Neural crest cell (in vitro differentiated cells): ENCODE data around the gene CLSTN2. TPM values are rescaled to one million over a fixed set of nuclear protein-coding genes. Genes with fewer than 3 reads are reported as not detected.

Experiments
- DNase-seq: peaks from one replicate; pipeline ENCODE4 v3.0.0; 2021; ENCODE audit warnings: low read depth, mixed read lengths, low spot score
- H3K27ac Mint-ChIP-seq: one replicate; pipeline ENCODE4 v1.8.0; 2021; ENCODE audit warnings: mild to moderate bottlenecking, mixed read lengths; ENCODE audit not compliant: unreplicated experiment
- H3K27me3 Mint-ChIP-seq: 2 replicates; pipeline ENCODE4 v1.8.0; 2021; ENCODE audit warnings: low read depth, mild to moderate bottlenecking, mixed read lengths
- H3K36me3 Mint-ChIP-seq: 2 replicates; pipeline ENCODE4 v1.8.0; 2021; ENCODE audit warnings: low read depth, mild to moderate bottlenecking, mixed read lengths
- H3K4me1 Mint-ChIP-seq: 2 replicates; pipeline ENCODE4 v1.8.0; 2021; ENCODE audit warnings: mixed read lengths
- H3K4me3 Mint-ChIP-seq: one replicate; pipeline ENCODE4 v1.8.0; 2021; ENCODE audit warnings: mild to moderate bottlenecking, mixed read lengths
- H3K9me3 Mint-ChIP-seq: 2 replicates; pipeline ENCODE4 v1.8.0; 2021; ENCODE audit warnings: mixed read lengths
- CTCF ChIP-seq: fragments of 200-600 bp; sonication (generic); conservative IDR thresholded peaks from 2 replicates; pipeline ENCODE4 v1.5.0; 2021; ENCODE audit warnings: antibody characterized with exemption, mild to moderate bottlenecking
- total RNA-seq: library from RNA; stranded (reverse); gene quantifications from 2 replicates; pipeline ENCODE4 v1.2.1, GENCODE V29; 2021

Gene CLSTN2
- total RNA-seq, 1 donor from 2014 or later, result 1.9 TPM

GRCh38 chr3:140167600-140168281 lies 232.8 kb downstream of the CLSTN2 start:
- Mint-ChIP-seq H3K27me3 (no peaks in the 10 kb centered on the region), H3K4me1 (no peaks in the 10 kb centered on the region), H3K9me3 (peaks cover 2% of the 10 kb centered on the region), H3K4me3 (no peak overlapping the region), H3K36me3 (no peaks in the 10 kb centered on the region), H3K27ac (no peak overlapping the region)
- no peak for DNase-seq
- TF ChIP-seq CTCF, result no peak

GRCh38 chr3:140170612-140171011 lies 235.6 kb downstream of the CLSTN2 start:
- H3K4me1 Mint-ChIP-seq, result no peaks in the 10 kb centered on the region
- H3K4me3 Mint-ChIP-seq, result no peak overlapping the region
- DNase-seq, result no peak
- TF ChIP-seq CTCF, result no peak
- no peak overlapping the region for H3K27ac Mint-ChIP-seq
- no peaks in the 10 kb centered on the region for H3K36me3 Mint-ChIP-seq
- H3K27me3 Mint-ChIP-seq, result no peaks in the 10 kb centered on the region
- peaks cover 2% of the 10 kb centered on the region for H3K9me3 Mint-ChIP-seq

DNA sequence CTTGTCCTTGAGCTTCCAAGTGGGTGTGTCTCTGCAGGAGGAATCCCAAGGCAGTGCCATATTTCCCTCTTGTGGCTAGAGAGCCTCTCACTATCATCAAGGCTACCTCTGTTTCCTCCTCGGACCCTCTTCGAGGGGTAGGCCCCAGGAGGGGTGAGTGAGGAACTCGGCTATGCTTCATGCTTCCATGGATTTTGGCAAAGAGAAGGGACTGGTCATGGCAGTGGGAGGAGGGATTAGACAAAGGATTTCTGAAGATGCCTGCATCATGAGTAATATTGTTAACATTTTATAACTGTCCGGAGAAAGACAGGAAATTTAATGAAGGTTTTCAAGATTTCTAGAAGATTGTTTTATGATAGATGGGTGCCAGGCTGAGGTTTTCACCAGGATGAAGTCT lies 241.5 kb downstream of the CLSTN2 start:
- Mint-ChIP-seq H3K9me3 (no peaks in the 10 kb centered on the region), H3K36me3 (no peaks in the 10 kb centered on the region), H3K4me3 (no peak overlapping the region), H3K27me3 (no peaks in the 10 kb centered on the region), H3K27ac (no peak overlapping the region), H3K4me1 (no peaks in the 10 kb centered on the region)
- no peak for TF ChIP-seq CTCF
- DNase-seq, result no peak

- no peaks in the 10 kb centered on the region for H3K27me3 Mint-ChIP-seq
- DNase-seq, result no peak
- no peak for TF ChIP-seq CTCF
- H3K36me3 Mint-ChIP-seq, result no peaks in the 10 kb centered on the region
- H3K27ac Mint-ChIP-seq, result no peak overlapping the region
- no peaks in the 10 kb centered on the region for H3K9me3 Mint-ChIP-seq
- no peaks in the 10 kb centered on the region for H3K4me1 Mint-ChIP-seq
- H3K4me3 Mint-ChIP-seq, result no peak overlapping the region
Measured at GRCh38 chr3:140177943-140178342, 243.0 kb downstream of the CLSTN2 start.

DNA sequence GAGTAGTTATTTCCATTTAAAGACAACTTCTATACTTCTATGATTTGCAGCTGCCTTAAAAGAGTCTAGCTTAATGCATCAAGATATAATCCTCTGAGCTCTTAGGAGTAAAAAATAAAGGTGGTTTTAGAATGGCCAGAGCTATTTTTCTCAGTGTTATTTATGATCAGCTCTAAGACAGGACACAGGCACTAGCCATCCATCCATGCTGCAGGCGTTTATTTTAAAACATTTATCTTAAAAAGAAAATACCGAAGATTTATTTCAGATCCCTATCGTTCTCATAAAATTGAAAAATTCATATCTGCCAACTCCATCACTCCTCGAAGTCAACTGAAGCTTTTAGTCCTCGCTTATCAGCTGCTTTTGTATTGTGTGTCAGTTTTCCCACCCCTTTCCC lies 243.5 kb downstream of the CLSTN2 start:
- no peak overlapping the region for H3K4me3 Mint-ChIP-seq
- DNase-seq, result no peak
- TF ChIP-seq CTCF, result no peak
- H3K4me1 Mint-ChIP-seq, result no peaks in the 10 kb centered on the region
- no peak overlapping the region for H3K27ac Mint-ChIP-seq
- no peaks in the 10 kb centered on the region for H3K9me3 Mint-ChIP-seq
- H3K27me3 Mint-ChIP-seq, result no peaks in the 10 kb centered on the region
- H3K36me3 Mint-ChIP-seq, result no peaks in the 10 kb centered on the region

DNA sequence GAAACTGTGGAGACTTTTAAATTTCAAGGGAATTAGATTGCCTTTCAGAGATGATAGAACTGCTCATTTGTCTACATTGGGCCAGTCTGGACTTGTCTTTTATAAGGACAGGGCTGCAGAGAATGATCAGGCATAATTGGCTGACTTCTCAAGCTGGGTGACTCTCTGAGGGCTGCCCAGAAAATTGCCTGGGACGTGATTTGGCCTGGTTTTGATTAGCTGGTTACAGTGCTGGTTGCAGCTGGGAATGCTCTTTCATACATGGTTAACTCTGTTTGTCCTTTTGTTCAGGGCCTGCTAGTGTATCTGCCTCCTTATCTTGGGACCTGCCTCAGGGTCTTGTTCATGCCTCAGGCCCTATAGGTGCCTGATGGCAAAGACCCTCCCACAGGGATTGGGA lies 245.6 kb downstream of the CLSTN2 start:
- Mint-ChIP-seq H3K27me3 (no peaks in the 10 kb centered on the region), H3K27ac (no peak overlapping the region), H3K9me3 (peaks cover 3% of the 10 kb centered on the region), H3K36me3 (no peaks in the 10 kb centered on the region), H3K4me3 (no peak overlapping the region), H3K4me1 (no peaks in the 10 kb centered on the region)
- DNase-seq, result no peak
- TF ChIP-seq CTCF, result no peak
